VCaP (cell line): ENCODE results near the gene ANKRD13B.

Experiments used
- H3K27ac ChIP-seq: fragments of 450-650 bp; 2 replicates; pipeline ENCODE4 v1.5.1; 2017
- CTCF ChIP-seq: fragments of 450-650 bp; conservative IDR thresholded peaks from 2 replicates; pipeline ENCODE4 v1.5.1; 2017; ENCODE audit warnings: mild to moderate bottlenecking, moderate library complexity

Gene ANKRD13B

GRCh38 chr17:29625037-29625750, 32.3 kb downstream of the ANKRD13B start:
- H3K27ac ChIP-seq = 0 out of 2 replicates have a peak overlapping the region, but pooled peaks have one; percentile 67
- no peak for TF ChIP-seq CTCF

- no peak for TF ChIP-seq CTCF
- peak overlapping the region; percentile 67 for H3K27ac ChIP-seq
Observed at GRCh38 chr17:29627951-29628350, 35.0 kb downstream of the ANKRD13B start.

- no peak for TF ChIP-seq CTCF
- peak overlapping the region; percentile 67 for H3K27ac ChIP-seq
Observed at GRCh38 chr17:29628644-29629043, 35.7 kb downstream of the ANKRD13B start.

GRCh38 chr17:29629839-29630238, 36.9 kb downstream of the ANKRD13B start:
- no peak for TF ChIP-seq CTCF
- peak overlapping the region; percentile 67 for H3K27ac ChIP-seq

- no peak for TF ChIP-seq CTCF
- H3K27ac ChIP-seq = no peak overlapping the region; the same call in 1 of the 2 replicates
Observed at GRCh38 chr17:29630630-29631193, 37.8 kb downstream of the ANKRD13B start.

GRCh38 chr17:29633886-29634285, 41.0 kb downstream of the ANKRD13B start:
- H3K27ac ChIP-seq = no peak overlapping the region

GRCh38 chr17:29640413-29640812, 47.5 kb downstream of the ANKRD13B start:
- H3K27ac ChIP-seq = peak overlapping the region; percentile 68
- TF ChIP-seq CTCF = no peak

More at GRCh38 chr17:29633886-29634285, 41.0 kb downstream of the ANKRD13B start:
- no peak for TF ChIP-seq CTCF
